Measurements from ENCODE around the gene HACD2. TPM values are rescaled to one million over a fixed set of nuclear protein-coding genes. Genes with fewer than 3 reads are reported as not detected.

Gene HACD2
- polyA plus RNA-seq, 1 of the 3 experiments (the other 2 are of a cell fraction): 13.8 TPM

GRCh38 chr3:123584988-123585937 lies at the start of gene HACD2 (continued):
- TF ChIP-seq GATA2 (CRISPR knock-in tag; IDR thresholded peaks at IDR 0.05) (no peak), TCF12 (IDR thresholded peaks at IDR 0.05) (peak; percentile 30; the same call in 1 of the 2 replicates)
- TF ChIP-seq, protein P1, sequence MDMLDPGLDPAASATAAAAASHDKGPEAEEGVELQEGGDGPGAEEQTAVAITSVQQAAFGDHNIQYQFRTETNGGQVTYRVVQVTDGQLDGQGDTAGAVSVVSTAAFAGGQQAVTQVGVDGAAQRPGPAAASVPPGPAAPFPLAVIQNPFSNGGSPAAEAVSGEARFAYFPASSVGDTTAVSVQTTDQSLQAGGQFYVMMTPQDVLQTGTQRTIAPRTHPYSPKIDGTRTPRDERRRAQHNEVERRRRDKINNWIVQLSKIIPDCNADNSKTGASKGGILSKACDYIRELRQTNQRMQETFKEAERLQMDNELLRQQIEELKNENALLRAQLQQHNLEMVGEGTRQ (IDR thresholded peaks at IDR 0.05; ENCODE audit: borderline replicate concordance, low read depth, low read length): no peak

DNA sequence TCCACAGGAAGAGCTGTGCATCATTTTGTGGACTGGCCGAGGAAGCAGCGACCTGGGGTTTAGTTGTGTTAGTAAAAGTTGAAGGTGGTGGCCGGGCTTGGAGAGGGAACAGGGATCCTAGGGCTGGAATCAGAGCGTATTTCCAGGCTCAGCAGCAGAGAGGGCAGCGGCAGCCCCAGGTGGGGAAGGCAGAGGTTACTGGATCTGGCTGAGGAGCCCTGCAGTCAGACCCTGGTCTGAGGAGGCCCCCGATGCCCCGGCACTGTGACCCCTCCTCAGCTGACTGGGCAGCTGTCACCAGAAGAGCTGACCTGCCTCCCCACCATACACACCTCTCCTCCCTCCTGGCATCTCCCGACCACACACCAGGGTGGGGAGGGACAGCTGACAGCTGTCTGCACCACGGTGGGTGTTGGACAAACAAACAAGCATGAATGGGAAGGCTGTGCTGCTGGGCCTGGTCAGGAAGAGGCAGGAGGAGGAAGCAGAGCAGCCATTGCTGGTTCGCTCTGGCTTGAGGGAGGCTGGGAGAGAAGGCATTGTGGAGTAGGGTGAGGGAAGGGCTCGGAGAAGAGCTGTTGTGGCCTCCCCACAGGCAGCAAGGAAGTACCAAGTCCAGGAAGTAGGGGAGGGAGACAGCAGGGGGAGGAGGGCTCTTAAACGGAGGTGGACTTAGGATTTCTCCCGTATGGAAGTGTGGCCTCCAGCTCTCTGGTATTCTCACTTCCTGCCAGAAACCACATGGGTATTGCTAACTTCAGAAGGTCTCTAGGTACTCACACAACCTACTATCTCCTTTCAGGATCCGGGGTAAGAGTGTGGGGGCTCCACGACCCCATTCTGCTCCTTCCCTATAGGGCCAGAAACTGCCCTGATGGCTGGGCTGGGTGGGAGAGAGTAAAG lies 49.5 kb upstream of the HACD2 start:
- H3K4me2 ChIP-seq: no peak overlapping the region
- H3K79me2 ChIP-seq (ENCODE audit: insufficient read depth): no peaks in the 10 kb centered on the region
- CTCF ChIA-PET: interaction anchor here (1.0 to 2.4 kb wide), 3 partner anchors 8 to 89 kb away, joined by 4 to 15 read pairs (median 5); no protein-coding TSS in a partner anchor
- WGBS (ENCODE audit: low lambda C conversion rate): 84% methylated on average over 12 of the region's 15 CpGs
- no peak overlapping the region for H3K27ac ChIP-seq (ENCODE audit: low read depth in 2 of 2, low read length in 1 of 2)
- no peaks in the 10 kb centered on the region for H3K27me3 ChIP-seq (ENCODE audit: insufficient read depth)
- no peak overlapping the region for H3K4me3 ChIP-seq (ENCODE audit: low read depth in 2 of 2, low read length in 1 of 2)
- H3K9me2 ChIP-seq: no peaks in the 10 kb centered on the region
- peaks cover 40 to 71% of the 10 kb centered on the region in 2 experiments for H3K36me3 ChIP-seq (replicated peaks in 1 of 2; ENCODE audit: control insufficient read depth in 1 of 2, insufficient read depth in 2 of 2, low read length in 1 of 2)
- no peak overlapping the region for H3K9ac ChIP-seq
- no peaks in the 10 kb centered on the region; a peak in 1 of 4 replicates for H3K4me1 ChIP-seq (ENCODE audit: control insufficient read depth in 1 of 2, insufficient read depth in 2 of 2, low read depth in 1 of 2, low read length in 1 of 2)
- H3K9me3 ChIP-seq: no peaks in the 10 kb centered on the region
- no peak for DNase-seq
- H3F3A ChIP-seq (replicated peaks; ENCODE audit: insufficient read depth): peaks cover 4% of the 10 kb centered on the region
- no peak for TF ChIP-seq RAD21 (IDR thresholded peaks at IDR 0.05; ENCODE audit: low read length)
- no peak for TF ChIP-seq CHD2 (IDR thresholded peaks at IDR 0.05; ENCODE audit: low read length, partially characterized antibody)
- no peak for TF ChIP-seq JUND (IDR thresholded peaks at IDR 0.05)
- no peak for TF ChIP-seq RFX5 (IDR thresholded peaks at IDR 0.05; ENCODE audit: low read length)
- no peak for TF ChIP-seq GABPA (IDR thresholded peaks at IDR 0.05; ENCODE audit: low read depth)
- H4K20me1 ChIP-seq (ENCODE audit: insufficient read depth): no peaks in the 10 kb centered on the region
- POLR2A ChIA-PET: no interaction called here
- H2AFZ ChIP-seq (ENCODE audit: low read depth): no peak overlapping the region

GRCh38 chr3:123633530-123633929 lies 48.7 kb upstream of the HACD2 start:
- Histone ChIP-seq H3K79me2 (ENCODE audit: insufficient read depth) (no peaks in the 10 kb centered on the region), H3K9ac (no peak overlapping the region), H3K9me2 (no peaks in the 10 kb centered on the region), H2AFZ (ENCODE audit: low read depth) (no peak overlapping the region), H3K4me2 (no peak overlapping the region), H3K4me1 (ENCODE audit: control insufficient read depth in 1 of 2, insufficient read depth in 2 of 2, low read depth in 1 of 2, low read length in 1 of 2) (no peaks in the 10 kb centered on the region; a peak in 1 of 4 replicates), H3K27me3 (ENCODE audit: insufficient read depth) (no peaks in the 10 kb centered on the region), H4K20me1 (ENCODE audit: insufficient read depth) (no peaks in the 10 kb centered on the region), H3K27ac (ENCODE audit: low read depth in 2 of 2, low read length in 1 of 2) (no peak overlapping the region), H3K9me3 (no peaks in the 10 kb centered on the region), H3K36me3 (replicated peaks in 1 of 2; ENCODE audit: control insufficient read depth in 1 of 2, insufficient read depth in 2 of 2, low read length in 1 of 2) (peaks cover 43 to 71% of the 10 kb centered on the region in 2 experiments), H3F3A (replicated peaks; ENCODE audit: insufficient read depth) (peaks cover 4% of the 10 kb centered on the region), H3K4me3 (ENCODE audit: low read depth in 2 of 2, low read length in 1 of 2) (no peak overlapping the region)
- WGBS (ENCODE audit: low lambda C conversion rate): 90% methylated on average over 2 of the region's 2 CpGs
- CTCF ChIA-PET: interaction anchor here (2.4 kb wide), 1 partner anchor 9 kb away, joined by 15 read pairs; no protein-coding TSS in a partner anchor
- POLR2A ChIA-PET: no interaction called here
- DNase-seq: no peak
- no peak for TF ChIP-seq USF1 (IDR thresholded peaks at IDR 0.05; ENCODE audit: borderline replicate concordance, low read depth)
- TF ChIP-seq POLR2AphosphoS5 (IDR thresholded peaks at IDR 0.05; ENCODE audit: low read depth, low read length): no peak
- TF ChIP-seq MAX (IDR thresholded peaks at IDR 0.05; ENCODE audit: low read depth): no peak
- no peak for TF ChIP-seq PBX3 (IDR thresholded peaks at IDR 0.05)
- no peak for TF ChIP-seq CTCF (IDR thresholded peaks at IDR 0.05)
- TF ChIP-seq ELF1 (IDR thresholded peaks at IDR 0.05): no peak
- TF ChIP-seq FOXM1 (IDR thresholded peaks at IDR 0.05; ENCODE audit: low read depth): no peak
- TF ChIP-seq TCF12 (IDR thresholded peaks at IDR 0.05): no peak
- no peak for TF ChIP-seq MXI1 (IDR thresholded peaks at IDR 0.05; ENCODE audit: low read depth, low read length)
- TF ChIP-seq SIN3A (IDR thresholded peaks at IDR 0.05; ENCODE audit: borderline replicate concordance, low read depth, low read length): no peak
- TF ChIP-seq TEAD4 (IDR thresholded peaks at IDR 0.05; ENCODE audit: borderline replicate concordance, insufficient read depth): no peak
- no peak for TF ChIP-seq EZH2phosphoT487 (IDR thresholded peaks at IDR 0.05; ENCODE audit: borderline replicate concordance, low read depth)
- no peak for TF ChIP-seq CHD2 (IDR thresholded peaks at IDR 0.05; ENCODE audit: low read length, partially characterized antibody)

Data from SK-N-SH (cell line).